ENCODE measurements around the gene RNF167.
A peak's percentile ranks its signal among the peaks of the same experiment; 100 is the strongest.

Gene RNF167

GRCh38 chr17:4940555-4941318 lies 669 bp downstream of the RNF167 start:
- no peak for DNase-seq

- no peak for DNase-seq
Observed at GRCh38 chr17:4941319-4941610, 1.2 kb downstream of the RNF167 start.

- DNase-seq = no peak
Observed at GRCh38 chr17:4942760-4943508, 2.9 kb downstream of the RNF167 start.

GRCh38 chr17:4944163-4944553 lies 4.1 kb downstream of the RNF167 start:
- no peak for DNase-seq

- no peak for DNase-seq
Observed at GRCh38 chr17:4944554-4945175, 4.6 kb downstream of the RNF167 start.

GRCh38 chr17:4945176-4945943 lies 5.3 kb downstream of the RNF167 start:
- peak in 1 of 2 experiments; percentile 44 for DNase-seq

GRCh38 chr17:4945944-4946280 lies 5.8 kb downstream of the RNF167 start:
- DNase-seq = no peak

GRCh38 chr17:4946312-4946976 lies 6.4 kb downstream of the RNF167 start:
- DNase-seq = no peak

- DNase-seq = no peak
Observed at GRCh38 chr17:4947010-4947410, 6.9 kb downstream of the RNF167 start.

GRCh38 chr17:4947411-4948165 lies 7.5 kb downstream of the RNF167 start:
- DNase-seq = peak in 1 of 2 experiments; percentile 49

GRCh38 chr17:4948166-4948930 lies 8.3 kb downstream of the RNF167 start, which contains the start of gene PFN1:
PFN1 (minus strand) TSS chr17:4948530; CDS start chr17:4948394, 136 bp downstream.
- DNase-seq = peak; percentile 82 to 83

- DNase-seq = peak; percentile 83 to 89
Observed at GRCh38 chr17:4948931-4949320, 8.9 kb downstream of the RNF167 start.

GRCh38 chr17:4949321-4950074 lies 9.4 kb downstream of the RNF167 start:
- DNase-seq = peak in 1 of 2 experiments; percentile 50

GRCh38 chr17:4950075-4950745 lies 10.1 kb downstream of the RNF167 start:
- DNase-seq = no peak

GRCh38 chr17:4950746-4951204 lies 10.7 kb downstream of the RNF167 start, which contains the start of gene ENO3:
ENO3 (plus strand) TSS chr17:4951119; CDS start chr17:4951830, 711 bp downstream.
- peak in 1 of 2 experiments; percentile 16 for DNase-seq

- no peak for DNase-seq
Observed at GRCh38 chr17:4951486-4951885, 11.4 kb downstream of the RNF167 start.

GRCh38 chr17:4953451-4953961 lies 13.4 kb downstream of the RNF167 start:
- DNase-seq = no peak

GRCh38 chr17:4955091-4955490 lies 15.0 kb downstream of the RNF167 start:
- DNase-seq = no peak

- no peak for DNase-seq
Observed at GRCh38 chr17:4956493-4957061, 16.5 kb downstream of the RNF167 start.
